IPS DF 6.9 (cell line): ENCODE measurements around the gene PKD1.
"Not testable (repeated sequence)": the region's sequence is repeated elsewhere in the genome, so short reads cannot be mapped to it uniquely, and the experiment has no call there.

Experiments
- DNase-seq: peaks from one replicate; pipeline ENCODE4 v3.0.0-alpha.2; 2013; ENCODE audit warnings: low read depth, low spot score
- H3K27ac ChIP-seq: one replicate; pipeline ENCODE4 v1.5.1; 2013; ENCODE audit warnings: low read length, control low read depth
- H3K27me3 ChIP-seq: 2 replicates; pipeline ENCODE4 v1.6.1; 2013; ENCODE audit warnings: mild to moderate bottlenecking, low read length; ENCODE audit not compliant: control insufficient read depth, insufficient read depth
- H3K36me3 ChIP-seq: 2 replicates; pipeline ENCODE4 v1.6.1; 2013; ENCODE audit warnings: low read length; ENCODE audit not compliant: control insufficient read depth, insufficient read depth
- H3K4me1 ChIP-seq: 2 replicates; pipeline ENCODE4 v1.6.1; 2013; ENCODE audit warnings: low read length; ENCODE audit not compliant: control insufficient read depth, insufficient read depth
- H3K4me3 ChIP-seq: 2 replicates; pipeline ENCODE4 v1.5.1; 2013; ENCODE audit warnings: mild to moderate bottlenecking, low read length
- H3K9me3 ChIP-seq: 2 replicates; pipeline ENCODE4 v1.6.1; 2013; ENCODE audit warnings: low read length, inconsistent platforms; ENCODE audit not compliant: control insufficient read depth, insufficient read depth
- WGBS: extraction: QIAGEN DNeasy Blood & Tissue Kit; methylation state at CpG from one replicate; pipeline ENCODE4 v1.1.7; 2013; ENCODE audit warnings: mixed read lengths, missing lambda C conversion rate; ENCODE audit not compliant: insufficient read length, insufficient coverage; 5-methylcytosine and 5-hydroxymethylcytosine counted together

Gene PKD1

GRCh38 chr16:2107121-2107790, 28.4 kb downstream of the PKD1 start:
- not testable (repeated sequence) for H3K4me1 ChIP-seq, DNase-seq, H3K9me3 ChIP-seq, H3K4me3 ChIP-seq, H3K27ac ChIP-seq, H3K27me3 ChIP-seq
- no CpG with 5 or more reads among the region's 17 CpGs for WGBS
- peaks cover 28% of the 10 kb centered on the region for H3K36me3 ChIP-seq

GRCh38 chr16:2106211-2106610, 29.5 kb downstream of the PKD1 start:
- not testable (repeated sequence) for H3K4me3 ChIP-seq, H3K27ac ChIP-seq, H3K4me1 ChIP-seq, DNase-seq, H3K9me3 ChIP-seq, H3K27me3 ChIP-seq
- H3K36me3 ChIP-seq: peaks cover 23% of the 10 kb centered on the region
- WGBS: no CpG with 5 or more reads among the region's 38 CpGs

- not testable (repeated sequence) for H3K4me1 ChIP-seq, DNase-seq, H3K27ac ChIP-seq, H3K4me3 ChIP-seq, H3K9me3 ChIP-seq, H3K27me3 ChIP-seq
- H3K36me3 ChIP-seq: peaks cover 19% of the 10 kb centered on the region
- WGBS: no CpG with 5 or more reads among the region's 22 CpGs
Measured at GRCh38 chr16:2105769-2106168, 29.9 kb downstream of the PKD1 start.

GRCh38 chr16:2105291-2105690, 30.4 kb downstream of the PKD1 start:
- not testable (repeated sequence) for H3K4me1 ChIP-seq, H3K27me3 ChIP-seq, H3K4me3 ChIP-seq, DNase-seq, H3K27ac ChIP-seq, H3K9me3 ChIP-seq
- no CpG with 5 or more reads among the region's 21 CpGs for WGBS
- peaks cover 18% of the 10 kb centered on the region for H3K36me3 ChIP-seq

DNA sequence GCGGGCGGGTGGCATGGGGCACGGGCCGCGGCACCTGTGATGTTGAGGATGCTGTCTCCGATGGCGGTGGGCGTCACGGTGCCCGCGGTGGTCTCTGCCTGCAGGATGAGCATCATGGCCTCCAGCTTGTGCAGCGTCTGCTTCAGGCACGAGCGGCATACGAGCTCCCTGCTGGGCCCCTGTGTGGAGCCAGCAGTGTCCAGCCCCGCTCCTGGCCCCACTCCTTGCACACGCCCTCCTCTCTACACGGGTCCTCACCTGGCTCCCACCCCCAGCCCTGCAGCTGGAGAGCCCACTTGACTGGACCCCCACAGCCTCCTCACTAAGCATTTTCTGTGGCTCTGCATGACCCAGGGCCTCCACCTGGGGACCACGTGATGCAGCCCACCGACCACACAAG, 31.2 kb downstream of the PKD1 start:
- WGBS: no CpG with 5 or more reads among the region's 20 CpGs
- not testable (repeated sequence) for H3K4me1 ChIP-seq, H3K27me3 ChIP-seq, H3K27ac ChIP-seq, H3K9me3 ChIP-seq, DNase-seq, H3K4me3 ChIP-seq
- H3K36me3 ChIP-seq: peaks cover 18% of the 10 kb centered on the region

GRCh38 chr16:2102471-2102870, 33.2 kb downstream of the PKD1 start:
- no CpG with 5 or more reads among the region's 19 CpGs for WGBS
- H3K27ac ChIP-seq: no peak overlapping the region
- H3K27me3 ChIP-seq: no peaks in the 10 kb centered on the region
- H3K9me3 ChIP-seq: no peaks in the 10 kb centered on the region
- peaks cover 2% of the 10 kb centered on the region; the same call in 1 of the 2 replicates for H3K4me1 ChIP-seq
- DNase-seq: no peak
- no peak overlapping the region for H3K4me3 ChIP-seq
- peaks cover 9% of the 10 kb centered on the region; the same call in 1 of the 2 replicates for H3K36me3 ChIP-seq

GRCh38 chr16:2101581-2101980, 34.1 kb downstream of the PKD1 start:
- not testable (repeated sequence) for H3K9me3 ChIP-seq, H3K27ac ChIP-seq, H3K36me3 ChIP-seq, H3K27me3 ChIP-seq, H3K4me3 ChIP-seq, DNase-seq, H3K4me1 ChIP-seq
- no CpG with 5 or more reads among the region's 16 CpGs for WGBS

- H3K36me3 ChIP-seq: not testable (repeated sequence)
- WGBS: no CpG with 5 or more reads among the region's 14 CpGs
Measured at GRCh38 chr16:2097689-2098088, 38.0 kb downstream of the PKD1 start.

GRCh38 chr16:2096853-2097595, 38.7 kb downstream of the PKD1 start:
- no peak overlapping the region for H3K27ac ChIP-seq
- no peak for DNase-seq
- no peaks in the 10 kb centered on the region; the same call in 1 of the 2 replicates for H3K4me1 ChIP-seq
- no peaks in the 10 kb centered on the region for H3K9me3 ChIP-seq
- no peaks in the 10 kb centered on the region for H3K27me3 ChIP-seq
- H3K4me3 ChIP-seq: no peak overlapping the region
- peaks cover 6% of the 10 kb centered on the region for H3K36me3 ChIP-seq
- WGBS: no CpG with 5 or more reads among the region's 25 CpGs

More at GRCh38 chr16:2097689-2098088, 38.0 kb downstream of the PKD1 start:
- DNase-seq, H3K9me3 ChIP-seq, H3K4me1 ChIP-seq, H3K27me3 ChIP-seq, H3K4me3 ChIP-seq, H3K27ac ChIP-seq: not testable (repeated sequence)

- Histone ChIP-seq H3K4me1 (peaks cover 2% of the 10 kb centered on the region; the same call in 1 of the 2 replicates), H3K9me3 (no peaks in the 10 kb centered on the region), H3K36me3 (peaks cover 6% of the 10 kb centered on the region), H3K27ac (no peak overlapping the region), H3K27me3 (no peaks in the 10 kb centered on the region), H3K4me3 (no peak overlapping the region)
- no CpG with 5 or more reads among the region's 23 CpGs for WGBS
- no peak for DNase-seq
Measured at GRCh38 chr16:2095918-2096582, 39.6 kb downstream of the PKD1 start.
